Endothelial cell (in vitro differentiated cells): ENCODE data around the gene ESPNL. TPM values are rescaled to one million over a fixed set of nuclear protein-coding genes. Genes with fewer than 3 reads are reported as not detected.

Source experiments
- DNase-seq: peaks from one replicate; pipeline ENCODE4 v3.0.0; 2021; ENCODE audit warnings: low spot score
- H3K27ac Mint-ChIP-seq: one replicate; pipeline ENCODE4 v1.8.0; 2021; ENCODE audit warnings: mixed read lengths, inconsistent platforms; ENCODE audit not compliant: unreplicated experiment
- H3K27me3 Mint-ChIP-seq: one replicate; pipeline ENCODE4 v1.8.0; 2021; ENCODE audit warnings: mild to moderate bottlenecking, moderate library complexity, mixed read lengths, inconsistent platforms; ENCODE audit not compliant: unreplicated experiment
- H3K36me3 Mint-ChIP-seq: one replicate; pipeline ENCODE4 v1.8.0; 2021; ENCODE audit warnings: mild to moderate bottlenecking, low read depth, mixed read lengths, inconsistent platforms; ENCODE audit not compliant: unreplicated experiment
- H3K4me1 Mint-ChIP-seq: one replicate; pipeline ENCODE4 v1.8.0; 2021; ENCODE audit warnings: mild to moderate bottlenecking, mixed read lengths, inconsistent platforms; ENCODE audit not compliant: unreplicated experiment
- H3K4me3 Mint-ChIP-seq: one replicate; pipeline ENCODE4 v1.8.0; 2021; ENCODE audit warnings: mild to moderate bottlenecking, mixed read lengths, inconsistent platforms; ENCODE audit not compliant: unreplicated experiment
- H3K9me3 Mint-ChIP-seq: one replicate; pipeline ENCODE4 v1.8.0; 2021; ENCODE audit warnings: mixed read lengths, inconsistent platforms; ENCODE audit not compliant: unreplicated experiment
- total RNA-seq: library from RNA; stranded (reverse); fragmentation: NEBNext Ultra II Directional; extraction: Animal tissue kit (Norgen Biotek cat#: 25700); gene quantifications from one replicate; pipeline ENCODE4 v1.2.1, GENCODE V29; 2021; ENCODE audit not compliant: unreplicated experiment
- TF ChIP-seq, protein P1 (sequence below): fragments of 200-600 bp; sonication (generic); IDR thresholded peaks from one replicate; pipeline ENCODE4 v1.5.0; 2021; ENCODE audit warnings: antibody characterized with exemption; ENCODE audit not compliant: unreplicated experiment

The ESPNL gene
- total RNA-seq, 1 donor from 2014 or later, result 0.82 TPM

DNA sequence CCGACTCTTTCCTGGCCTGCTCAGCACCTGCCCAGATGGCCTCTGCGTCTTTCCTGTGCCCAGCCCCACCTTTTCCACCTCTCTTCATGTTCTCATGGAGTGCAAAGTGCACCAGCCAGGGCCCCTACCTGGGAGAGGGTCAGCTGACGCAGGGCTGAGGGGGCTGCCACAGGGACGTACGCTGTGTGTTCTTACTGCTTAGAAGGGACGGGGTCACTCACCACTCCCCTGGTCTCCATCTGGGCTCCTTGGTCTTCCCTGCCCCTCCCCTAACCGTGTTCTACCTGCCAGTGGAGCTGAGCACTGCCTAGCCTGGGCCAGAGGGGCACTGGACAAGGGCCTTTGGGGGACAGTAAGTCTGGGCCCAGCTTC is 67.2 kb downstream of the ESPNL start:
- peaks cover 6% of the 10 kb centered on the region for H3K4me1 Mint-ChIP-seq
- no peaks in the 10 kb centered on the region for H3K9me3 Mint-ChIP-seq
- peaks cover 9% of the 10 kb centered on the region for H3K27me3 Mint-ChIP-seq
- no peak overlapping the region for H3K27ac Mint-ChIP-seq
- DNase-seq, result no peak
- peaks cover 5% of the 10 kb centered on the region for H3K36me3 Mint-ChIP-seq
- H3K4me3 Mint-ChIP-seq, result no peak overlapping the region
- TF ChIP-seq, protein P1, sequence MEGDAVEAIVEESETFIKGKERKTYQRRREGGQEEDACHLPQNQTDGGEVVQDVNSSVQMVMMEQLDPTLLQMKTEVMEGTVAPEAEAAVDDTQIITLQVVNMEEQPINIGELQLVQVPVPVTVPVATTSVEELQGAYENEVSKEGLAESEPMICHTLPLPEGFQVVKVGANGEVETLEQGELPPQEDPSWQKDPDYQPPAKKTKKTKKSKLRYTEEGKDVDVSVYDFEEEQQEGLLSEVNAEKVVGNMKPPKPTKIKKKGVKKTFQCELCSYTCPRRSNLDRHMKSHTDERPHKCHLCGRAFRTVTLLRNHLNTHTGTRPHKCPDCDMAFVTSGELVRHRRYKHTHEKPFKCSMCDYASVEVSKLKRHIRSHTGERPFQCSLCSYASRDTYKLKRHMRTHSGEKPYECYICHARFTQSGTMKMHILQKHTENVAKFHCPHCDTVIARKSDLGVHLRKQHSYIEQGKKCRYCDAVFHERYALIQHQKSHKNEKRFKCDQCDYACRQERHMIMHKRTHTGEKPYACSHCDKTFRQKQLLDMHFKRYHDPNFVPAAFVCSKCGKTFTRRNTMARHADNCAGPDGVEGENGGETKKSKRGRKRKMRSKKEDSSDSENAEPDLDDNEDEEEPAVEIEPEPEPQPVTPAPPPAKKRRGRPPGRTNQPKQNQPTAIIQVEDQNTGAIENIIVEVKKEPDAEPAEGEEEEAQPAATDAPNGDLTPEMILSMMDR, result no peak

DNA sequence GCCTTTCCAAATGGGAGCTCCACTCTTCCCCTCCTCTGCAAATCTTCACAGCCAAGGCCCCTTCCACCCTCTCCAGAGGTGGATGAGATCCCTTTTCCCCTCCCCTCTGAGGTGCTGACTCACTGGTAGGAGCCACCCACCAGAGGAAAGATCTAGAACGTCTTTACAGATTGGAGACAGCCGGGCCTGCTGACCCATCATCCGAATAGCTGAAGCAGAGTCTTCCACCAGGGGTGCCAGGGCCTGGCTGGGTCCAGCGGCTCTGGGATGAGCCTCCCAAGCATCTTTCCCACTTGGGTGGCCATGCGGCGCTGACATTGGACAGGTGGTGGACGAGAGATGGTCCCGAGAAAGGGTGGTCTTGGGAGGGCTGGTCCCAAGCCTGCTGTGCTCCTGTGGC is 67.6 kb downstream of the ESPNL start:
- Mint-ChIP-seq H3K9me3 (no peaks in the 10 kb centered on the region), H3K27me3 (peaks cover 10% of the 10 kb centered on the region), H3K27ac (no peak overlapping the region), H3K4me1 (peaks cover 6% of the 10 kb centered on the region), H3K4me3 (no peak overlapping the region), H3K36me3 (peaks cover 9% of the 10 kb centered on the region)
- no peak for DNase-seq
- TF ChIP-seq, protein P1, result no peak

DNA sequence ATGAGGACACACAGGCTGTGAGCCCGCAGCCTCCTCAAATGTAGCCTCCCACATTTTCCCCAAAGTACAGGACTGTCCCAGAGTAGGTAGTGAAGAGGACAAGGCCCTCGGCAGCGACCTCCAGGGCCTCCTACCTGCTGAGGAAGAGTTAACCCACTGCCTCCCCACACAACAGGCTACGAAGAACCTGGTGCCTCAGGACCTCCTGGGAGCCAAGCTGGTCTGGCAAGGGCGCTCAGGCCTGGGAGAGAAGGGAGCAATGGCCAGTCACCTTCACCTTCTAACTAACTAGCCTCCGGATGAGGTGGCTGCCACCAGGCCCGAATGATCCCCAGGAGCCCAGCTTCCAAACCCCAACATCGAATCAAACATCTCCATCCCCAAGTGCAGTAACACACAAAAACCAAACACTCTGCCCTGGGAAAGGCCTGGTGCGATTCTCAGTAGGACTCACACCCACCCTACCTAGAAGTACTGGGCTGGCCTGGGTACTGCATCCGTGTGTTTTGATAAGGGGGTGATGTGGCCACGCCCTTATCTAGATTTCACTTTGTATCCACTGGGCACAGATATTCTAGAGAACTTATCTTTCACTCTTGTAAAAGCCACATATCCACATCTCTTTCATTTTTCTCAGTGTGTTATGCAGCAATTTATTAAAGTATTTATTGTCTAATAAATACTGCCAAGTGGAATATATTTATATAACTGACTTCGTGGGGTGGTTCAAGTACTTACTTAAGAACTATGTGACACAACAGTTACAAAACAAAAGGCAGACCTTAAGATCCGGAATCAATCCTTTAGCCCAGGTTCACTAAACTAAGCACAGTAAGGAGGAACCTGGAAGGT is 68.3 kb downstream of the ESPNL start:
- Mint-ChIP-seq H3K9me3 (no peaks in the 10 kb centered on the region), H3K36me3 (peaks cover 16% of the 10 kb centered on the region), H3K27me3 (peaks cover 13% of the 10 kb centered on the region), H3K4me3 (no peak overlapping the region), H3K4me1 (peaks cover 10% of the 10 kb centered on the region), H3K27ac (no peak overlapping the region)
- TF ChIP-seq, protein P1, result no peak
- no peak for DNase-seq

DNA sequence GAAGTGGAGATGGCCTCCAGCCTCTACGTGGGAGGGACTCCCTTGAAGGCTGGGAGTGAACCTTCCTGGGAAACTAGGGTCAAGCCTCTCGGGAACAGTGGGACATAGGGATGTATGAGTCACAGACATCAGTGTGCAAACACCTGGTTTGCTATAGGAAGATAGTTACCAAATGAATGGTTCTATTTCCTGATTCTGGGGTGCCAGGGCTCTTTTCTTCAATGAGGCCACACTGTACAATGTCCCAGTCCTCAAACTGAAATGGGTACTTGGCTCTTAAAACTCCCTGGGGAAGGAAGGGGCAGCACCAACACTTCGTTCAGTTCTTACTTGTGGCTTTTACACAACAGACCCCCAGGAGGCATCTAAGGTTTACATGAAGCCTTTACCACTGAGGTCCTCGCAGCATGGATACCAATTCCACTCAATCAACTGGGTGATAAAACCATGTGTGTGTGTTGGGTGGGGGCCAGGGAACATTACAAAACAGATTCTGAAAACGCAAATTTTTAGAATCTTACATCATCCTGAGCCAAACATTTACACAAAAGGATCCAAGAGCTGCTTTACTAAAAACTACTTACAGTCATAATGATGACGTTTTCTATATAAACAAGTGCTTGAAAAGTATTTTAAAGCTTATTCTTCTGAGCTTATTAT is 69.0 kb downstream of the ESPNL start:
- no peak for DNase-seq
- no peaks in the 10 kb centered on the region for H3K9me3 Mint-ChIP-seq
- peaks cover 13% of the 10 kb centered on the region for H3K27me3 Mint-ChIP-seq
- TF ChIP-seq, protein P1, result no peak
- peaks cover 22% of the 10 kb centered on the region for H3K36me3 Mint-ChIP-seq
- no peak overlapping the region for H3K27ac Mint-ChIP-seq
- H3K4me3 Mint-ChIP-seq, result no peak overlapping the region
- H3K4me1 Mint-ChIP-seq, result peaks cover 10% of the 10 kb centered on the region

DNA sequence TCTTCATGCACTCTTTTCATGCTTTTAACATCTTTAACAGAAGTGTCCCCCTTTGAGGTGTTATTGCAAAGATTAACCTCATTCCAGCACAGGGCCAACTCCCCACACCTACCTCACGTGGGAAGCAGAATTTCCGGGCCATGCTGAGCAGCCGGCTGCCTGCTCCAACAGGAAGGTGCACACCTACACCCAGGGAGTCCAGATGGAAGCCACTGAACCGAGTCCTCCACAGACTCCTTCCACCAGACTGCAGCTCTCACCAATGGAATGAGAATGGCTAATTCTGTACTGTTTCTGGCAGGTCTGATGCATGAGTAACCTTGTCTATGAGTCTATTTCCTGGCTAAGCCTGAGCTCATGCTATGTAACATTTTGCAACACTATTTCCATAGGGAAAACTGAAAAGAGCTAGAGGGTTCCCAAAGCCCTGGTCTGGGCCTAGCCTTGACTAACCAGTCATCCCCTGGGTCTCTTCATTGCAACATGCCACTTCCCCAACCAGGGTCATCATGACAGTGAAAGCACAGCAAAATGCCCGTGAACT is 69.6 kb downstream of the ESPNL start:
- peaks cover 10% of the 10 kb centered on the region for H3K27me3 Mint-ChIP-seq
- H3K4me3 Mint-ChIP-seq, result no peak overlapping the region
- no peaks in the 10 kb centered on the region for H3K9me3 Mint-ChIP-seq
- no peak for DNase-seq
- H3K36me3 Mint-ChIP-seq, result peaks cover 22% of the 10 kb centered on the region
- H3K27ac Mint-ChIP-seq, result no peak overlapping the region
- TF ChIP-seq, protein P1, result no peak
- H3K4me1 Mint-ChIP-seq, result peaks cover 10% of the 10 kb centered on the region
